Bronchial epithelial cell (primary cell): ENCODE results near the gene KSR1. TPM values are rescaled to one million over a fixed set of nuclear protein-coding genes. Genes with fewer than 3 reads are reported as not detected.

Source experiments
- DNase-seq: peaks from one replicate; pipeline ENCODE4 v3.0.0-alpha.2; 2010; ENCODE audit warnings: low read depth
- FAIRE-seq: peaks from 2 replicates; lab custom pipeline; 2011; peaks lifted over from hg19 to GRCh38; lab: Jason Lieb, UNC
- H3K27me3 ChIP-seq: 2 replicates; pipeline ENCODE4 v1.5.1; 2011; ENCODE audit warnings: low read length; ENCODE audit not compliant: control insufficient read depth, insufficient read depth
- H3K36me3 ChIP-seq: 2 replicates; pipeline ENCODE4 v1.5.1; 2011; ENCODE audit warnings: low read length; ENCODE audit not compliant: control insufficient read depth, insufficient read depth
- H3K4me3 ChIP-seq: 2 replicates; pipeline ENCODE4 v1.5.1; 2011; ENCODE audit warnings: mild to moderate bottlenecking, low read depth, low read length, control low read depth
- CTCF ChIP-seq: IDR thresholded peaks from 2 replicates; pipeline ENCODE4 v1.5.1; 2011; ENCODE audit warnings: mild to moderate bottlenecking, moderate library complexity, low read length, control low read depth, inconsistent platforms; ENCODE audit not compliant: insufficient read depth, severe bottlenecking
- total RNA-seq: library from RNA; depleted of rRNA; stranded (reverse); fragments of >200 nt; gene quantifications from 2 replicates; pipeline ENCODE4 v1.2.1, GENCODE V29; 2014

Gene KSR1
- total RNA-seq, 1 donor from 2014 or later: 0.53 TPM

- DNase-seq (no peak), FAIRE-seq (no peak)
- no peak for TF ChIP-seq CTCF
- H3K4me3 ChIP-seq: no peak overlapping the region
- H3K27me3 ChIP-seq: no peaks in the 10 kb centered on the region
- H3K36me3 ChIP-seq: no peaks in the 10 kb centered on the region
These were observed 79.7 kb downstream of the KSR1 start for GRCh38 chr17:27535975-27536374.

GRCh38 chr17:27536781-27537180 is 80.5 kb downstream of the KSR1 start:
- H3K27me3 ChIP-seq: peaks cover 2% of the 10 kb centered on the region
- TF ChIP-seq CTCF: no peak
- DNase-seq (no peak), FAIRE-seq (no peak)
- H3K4me3 ChIP-seq: no peak overlapping the region
- no peaks in the 10 kb centered on the region for H3K36me3 ChIP-seq

- TF ChIP-seq CTCF: no peak
- Histone ChIP-seq H3K27me3 (peaks cover 2% of the 10 kb centered on the region), H3K4me3 (no peak overlapping the region), H3K36me3 (no peaks in the 10 kb centered on the region)
- FAIRE-seq: no peak
- DNase-seq: no peak
These were observed 82.1 kb downstream of the KSR1 start for GRCh38 chr17:27538156-27538955.

- FAIRE-seq (no peak), DNase-seq (no peak)
- Histone ChIP-seq H3K36me3 (no peaks in the 10 kb centered on the region), H3K27me3 (peaks cover 2% of the 10 kb centered on the region), H3K4me3 (no peak overlapping the region)
- no peak for TF ChIP-seq CTCF
These were observed 82.9 kb downstream of the KSR1 start for GRCh38 chr17:27539152-27539551.

GRCh38 chr17:27539794-27540317 is 83.6 kb downstream of the KSR1 start:
- no peak for DNase-seq
- peaks cover 2% of the 10 kb centered on the region for H3K27me3 ChIP-seq
- no peak for TF ChIP-seq CTCF
- no peak overlapping the region for H3K4me3 ChIP-seq
- no peak for FAIRE-seq
- no peaks in the 10 kb centered on the region for H3K36me3 ChIP-seq
